Measurements from ENCODE around the gene ALG2.

The ALG2 gene

DNA sequence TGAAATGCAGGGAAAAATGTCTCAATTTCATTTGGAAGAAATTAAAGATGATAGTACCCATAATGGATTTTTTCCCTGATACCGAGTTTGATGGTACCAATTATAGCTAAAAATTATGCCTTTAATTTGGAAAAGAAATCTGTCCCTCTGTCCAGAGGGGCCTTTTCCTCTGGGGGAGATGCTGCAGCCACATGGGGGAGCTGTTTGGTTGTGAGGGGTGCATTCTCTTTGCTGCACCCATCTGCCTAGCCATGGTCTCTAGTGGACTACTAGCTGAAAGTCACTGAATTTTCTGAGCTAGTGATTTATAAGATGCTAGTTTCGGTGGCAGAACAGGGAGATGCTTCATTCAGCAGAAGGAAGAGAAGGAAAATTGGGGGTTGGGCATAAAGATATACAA, 10.0 kb upstream of the ALG2 start:
- H3K4me3 ChIP-seq (ENCODE audit: low read depth, low read length): no peak overlapping the region
- no peaks in the 10 kb centered on the region for H3K9me3 ChIP-seq (ENCODE audit: control insufficient read depth, insufficient read depth, low read depth, low read length)
- TF ChIP-seq ZNF549 (tag by site-specific recombination; IDR thresholded peaks at IDR 0.05) (no peak), MEIS1 (CRISPR knock-in tag; IDR thresholded peaks at IDR 0.05; ENCODE audit: borderline replicate concordance) (no peak), ZNF785 (tag by site-specific recombination; IDR thresholded peaks at IDR 0.05) (no peak), HOXC10 (CRISPR knock-in tag; IDR thresholded peaks at IDR 0.05) (no peak)
- TF ChIP-seq, protein P1, sequence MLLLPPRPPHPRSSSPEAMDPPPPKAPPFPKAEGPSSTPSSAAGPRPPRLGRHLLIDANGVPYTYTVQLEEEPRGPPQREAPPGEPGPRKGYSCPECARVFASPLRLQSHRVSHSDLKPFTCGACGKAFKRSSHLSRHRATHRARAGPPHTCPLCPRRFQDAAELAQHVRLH (tag by site-specific recombination; IDR thresholded peaks at IDR 0.05): no peak
- TF ChIP-seq, protein P2, sequence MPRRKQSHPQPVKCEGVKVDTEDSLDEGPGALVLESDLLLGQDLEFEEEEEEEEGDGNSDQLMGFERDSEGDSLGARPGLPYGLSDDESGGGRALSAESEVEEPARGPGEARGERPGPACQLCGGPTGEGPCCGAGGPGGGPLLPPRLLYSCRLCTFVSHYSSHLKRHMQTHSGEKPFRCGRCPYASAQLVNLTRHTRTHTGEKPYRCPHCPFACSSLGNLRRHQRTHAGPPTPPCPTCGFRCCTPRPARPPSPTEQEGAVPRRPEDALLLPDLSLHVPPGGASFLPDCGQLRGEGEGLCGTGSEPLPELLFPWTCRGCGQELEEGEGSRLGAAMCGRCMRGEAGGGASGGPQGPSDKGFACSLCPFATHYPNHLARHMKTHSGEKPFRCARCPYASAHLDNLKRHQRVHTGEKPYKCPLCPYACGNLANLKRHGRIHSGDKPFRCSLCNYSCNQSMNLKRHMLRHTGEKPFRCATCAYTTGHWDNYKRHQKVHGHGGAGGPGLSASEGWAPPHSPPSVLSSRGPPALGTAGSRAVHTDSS (tag by site-specific recombination; IDR thresholded peaks at IDR 0.05): no peak
- TF ChIP-seq, protein P3, sequence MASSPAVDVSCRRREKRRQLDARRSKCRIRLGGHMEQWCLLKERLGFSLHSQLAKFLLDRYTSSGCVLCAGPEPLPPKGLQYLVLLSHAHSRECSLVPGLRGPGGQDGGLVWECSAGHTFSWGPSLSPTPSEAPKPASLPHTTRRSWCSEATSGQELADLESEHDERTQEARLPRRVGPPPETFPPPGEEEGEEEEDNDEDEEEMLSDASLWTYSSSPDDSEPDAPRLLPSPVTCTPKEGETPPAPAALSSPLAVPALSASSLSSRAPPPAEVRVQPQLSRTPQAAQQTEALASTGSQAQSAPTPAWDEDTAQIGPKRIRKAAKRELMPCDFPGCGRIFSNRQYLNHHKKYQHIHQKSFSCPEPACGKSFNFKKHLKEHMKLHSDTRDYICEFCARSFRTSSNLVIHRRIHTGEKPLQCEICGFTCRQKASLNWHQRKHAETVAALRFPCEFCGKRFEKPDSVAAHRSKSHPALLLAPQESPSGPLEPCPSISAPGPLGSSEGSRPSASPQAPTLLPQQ (tag by site-specific recombination; IDR thresholded peaks at IDR 0.05): no peak
- TF ChIP-seq, protein P4, sequence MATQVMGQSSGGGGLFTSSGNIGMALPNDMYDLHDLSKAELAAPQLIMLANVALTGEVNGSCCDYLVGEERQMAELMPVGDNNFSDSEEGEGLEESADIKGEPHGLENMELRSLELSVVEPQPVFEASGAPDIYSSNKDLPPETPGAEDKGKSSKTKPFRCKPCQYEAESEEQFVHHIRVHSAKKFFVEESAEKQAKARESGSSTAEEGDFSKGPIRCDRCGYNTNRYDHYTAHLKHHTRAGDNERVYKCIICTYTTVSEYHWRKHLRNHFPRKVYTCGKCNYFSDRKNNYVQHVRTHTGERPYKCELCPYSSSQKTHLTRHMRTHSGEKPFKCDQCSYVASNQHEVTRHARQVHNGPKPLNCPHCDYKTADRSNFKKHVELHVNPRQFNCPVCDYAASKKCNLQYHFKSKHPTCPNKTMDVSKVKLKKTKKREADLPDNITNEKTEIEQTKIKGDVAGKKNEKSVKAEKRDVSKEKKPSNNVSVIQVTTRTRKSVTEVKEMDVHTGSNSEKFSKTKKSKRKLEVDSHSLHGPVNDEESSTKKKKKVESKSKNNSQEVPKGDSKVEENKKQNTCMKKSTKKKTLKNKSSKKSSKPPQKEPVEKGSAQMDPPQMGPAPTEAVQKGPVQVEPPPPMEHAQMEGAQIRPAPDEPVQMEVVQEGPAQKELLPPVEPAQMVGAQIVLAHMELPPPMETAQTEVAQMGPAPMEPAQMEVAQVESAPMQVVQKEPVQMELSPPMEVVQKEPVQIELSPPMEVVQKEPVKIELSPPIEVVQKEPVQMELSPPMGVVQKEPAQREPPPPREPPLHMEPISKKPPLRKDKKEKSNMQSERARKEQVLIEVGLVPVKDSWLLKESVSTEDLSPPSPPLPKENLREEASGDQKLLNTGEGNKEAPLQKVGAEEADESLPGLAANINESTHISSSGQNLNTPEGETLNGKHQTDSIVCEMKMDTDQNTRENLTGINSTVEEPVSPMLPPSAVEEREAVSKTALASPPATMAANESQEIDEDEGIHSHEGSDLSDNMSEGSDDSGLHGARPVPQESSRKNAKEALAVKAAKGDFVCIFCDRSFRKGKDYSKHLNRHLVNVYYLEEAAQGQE (tag by site-specific recombination; IDR thresholded peaks at IDR 0.05): no peak
- H3K27ac ChIP-seq (ENCODE audit: extremely low read depth, low read depth, low read length): no peak overlapping the region
- ChIA-PET POLR2A (interaction anchor here (4.4 kb wide), 1 partner anchor 10 kb away, joined by 29 read pairs; the partner anchor contains the start of genes ALG2 and SEC61B), CTCF (interaction anchor here (0.5 to 2.5 kb wide), 20 partner anchors 8 to 1030 kb away, joined by 3 to 12 read pairs (median 3); partner anchors contain the start of genes ALG2 and SEC61B)
- H3K4me1 ChIP-seq (ENCODE audit: control insufficient read depth, insufficient read depth, low read length): no peaks in the 10 kb centered on the region
- peaks cover 12 to 56% of the 10 kb centered on the region in 2 experiments; a peak in 2 of 3 replicates for H3K36me3 ChIP-seq (ENCODE audit: control insufficient read depth in 2 of 2, insufficient read depth in 1 of 2, low read length in 2 of 2)

DNA sequence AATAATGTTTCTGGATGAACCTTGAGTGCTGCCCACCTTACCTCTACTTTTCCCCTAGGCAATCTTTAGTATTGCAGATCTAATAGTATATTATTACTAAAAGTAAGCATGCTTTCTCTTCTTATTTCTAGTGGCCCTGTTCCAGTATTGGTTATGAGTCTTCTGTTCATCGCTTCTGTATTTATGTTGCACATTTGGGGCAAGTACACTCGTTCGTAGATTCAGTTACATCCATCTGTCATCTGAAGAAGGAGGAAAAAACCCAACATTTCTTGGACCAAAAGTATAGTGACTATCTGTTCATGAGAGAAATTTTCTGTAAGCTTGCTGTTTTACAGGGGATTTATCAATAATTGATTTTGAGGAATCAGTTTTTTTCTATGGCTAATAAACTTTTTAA, 8.5 kb upstream of the ALG2 start:
- Histone ChIP-seq H3K9me3 (ENCODE audit: control insufficient read depth, insufficient read depth, low read depth, low read length) (no peaks in the 10 kb centered on the region), H3K27ac (ENCODE audit: extremely low read depth, low read depth, low read length) (no peak overlapping the region), H3K4me3 (ENCODE audit: low read depth, low read length) (no peak overlapping the region), H3K36me3 (ENCODE audit: control insufficient read depth in 2 of 2, insufficient read depth in 1 of 2, low read length in 2 of 2) (peaks cover 12 to 72% of the 10 kb centered on the region in 2 experiments; a peak in 2 of 3 replicates), H3K4me1 (ENCODE audit: control insufficient read depth, insufficient read depth, low read length) (no peaks in the 10 kb centered on the region)
- POLR2A ChIA-PET: no interaction called here
- CTCF ChIA-PET: interaction anchor here (0.7 kb wide), 1 partner anchor 283 kb away, joined by 3 read pairs; no protein-coding TSS in a partner anchor
- no peak for TF ChIP-seq MEIS1 (CRISPR knock-in tag; IDR thresholded peaks at IDR 0.05; ENCODE audit: borderline replicate concordance)
- TF ChIP-seq ZNF140 (tag by site-specific recombination; IDR thresholded peaks at IDR 0.05): no peak
- TF ChIP-seq, protein P5, sequence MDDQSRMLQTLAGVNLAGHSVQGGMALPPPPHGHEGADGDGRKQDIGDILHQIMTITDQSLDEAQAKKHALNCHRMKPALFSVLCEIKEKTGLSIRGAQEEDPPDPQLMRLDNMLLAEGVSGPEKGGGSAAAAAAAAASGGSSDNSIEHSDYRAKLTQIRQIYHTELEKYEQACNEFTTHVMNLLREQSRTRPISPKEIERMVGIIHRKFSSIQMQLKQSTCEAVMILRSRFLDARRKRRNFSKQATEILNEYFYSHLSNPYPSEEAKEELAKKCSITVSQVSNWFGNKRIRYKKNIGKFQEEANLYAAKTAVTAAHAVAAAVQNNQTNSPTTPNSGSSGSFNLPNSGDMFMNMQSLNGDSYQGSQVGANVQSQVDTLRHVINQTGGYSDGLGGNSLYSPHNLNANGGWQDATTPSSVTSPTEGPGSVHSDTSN (CRISPR knock-in tag; IDR thresholded peaks at IDR 0.05): no peak
- no peak for TF ChIP-seq ZNF843 (tag by site-specific recombination; IDR thresholded peaks at IDR 0.05)
- TF ChIP-seq, protein P6, sequence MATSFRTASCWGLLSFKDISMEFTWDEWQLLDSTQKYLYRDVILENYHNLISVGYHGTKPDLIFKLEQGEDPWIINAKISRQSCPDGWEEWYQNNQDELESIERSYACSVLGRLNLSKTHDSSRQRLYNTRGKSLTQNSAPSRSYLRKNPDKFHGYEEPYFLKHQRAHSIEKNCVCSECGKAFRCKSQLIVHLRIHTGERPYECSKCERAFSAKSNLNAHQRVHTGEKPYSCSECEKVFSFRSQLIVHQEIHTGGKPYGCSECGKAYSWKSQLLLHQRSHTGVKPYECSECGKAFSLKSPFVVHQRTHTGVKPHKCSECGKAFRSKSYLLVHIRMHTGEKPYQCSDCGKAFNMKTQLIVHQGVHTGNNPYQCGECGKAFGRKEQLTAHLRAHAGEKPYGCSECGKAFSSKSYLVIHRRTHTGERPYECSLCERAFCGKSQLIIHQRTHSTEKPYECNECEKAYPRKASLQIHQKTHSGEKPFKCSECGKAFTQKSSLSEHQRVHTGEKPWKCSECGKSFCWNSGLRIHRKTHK (tag by site-specific recombination; IDR thresholded peaks at IDR 0.05): no peak
- no peak for TF ChIP-seq ZNF510 (tag by site-specific recombination; IDR thresholded peaks at IDR 0.05; ENCODE audit: insufficient replicate concordance)
- no peak for TF ChIP-seq ZNF558 (tag by site-specific recombination; IDR thresholded peaks at IDR 0.05)
- TF ChIP-seq, protein P3 (tag by site-specific recombination; IDR thresholded peaks at IDR 0.05): no peak
- TF ChIP-seq FEZF1 (tag by site-specific recombination; IDR thresholded peaks at IDR 0.05): no peak
- TF ChIP-seq, protein P7, sequence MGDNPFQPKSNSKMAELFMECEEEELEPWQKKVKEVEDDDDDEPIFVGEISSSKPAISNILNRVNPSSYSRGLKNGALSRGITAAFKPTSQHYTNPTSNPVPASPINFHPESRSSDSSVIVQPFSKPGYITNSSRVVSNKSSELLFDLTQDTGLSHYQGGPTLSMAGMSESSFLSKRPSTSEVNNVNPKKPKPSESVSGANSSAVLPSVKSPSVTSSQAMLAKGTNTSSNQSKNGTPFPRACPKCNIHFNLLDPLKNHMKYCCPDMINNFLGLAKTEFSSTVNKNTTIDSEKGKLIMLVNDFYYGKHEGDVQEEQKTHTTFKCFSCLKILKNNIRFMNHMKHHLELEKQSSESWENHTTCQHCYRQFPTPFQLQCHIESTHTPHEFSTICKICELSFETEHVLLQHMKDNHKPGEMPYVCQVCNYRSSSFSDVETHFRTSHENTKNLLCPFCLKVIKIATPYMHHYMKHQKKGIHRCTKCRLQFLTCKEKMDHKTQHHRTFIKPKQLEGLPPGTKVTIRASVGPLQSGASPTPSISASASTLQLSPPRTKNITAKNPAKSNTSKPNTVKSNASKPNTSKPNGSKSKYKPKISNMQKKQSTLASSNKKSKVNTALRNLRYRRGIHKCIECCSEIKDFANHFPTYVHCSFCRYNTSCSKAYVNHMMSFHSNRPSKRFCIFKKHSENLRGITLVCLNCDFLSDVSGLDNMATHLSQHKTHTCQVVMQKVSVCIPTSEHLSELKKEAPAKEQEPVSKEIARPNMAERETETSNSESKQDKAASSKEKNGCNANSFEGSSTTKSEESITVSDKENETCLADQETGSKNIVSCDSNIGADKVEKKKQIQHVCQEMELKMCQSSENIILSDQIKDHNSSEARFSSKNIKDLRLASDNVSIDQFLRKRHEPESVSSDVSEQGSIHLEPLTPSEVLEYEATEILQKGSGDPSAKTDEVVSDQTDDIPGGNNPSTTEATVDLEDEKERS (tag by site-specific recombination; IDR thresholded peaks at IDR 0.05): no peak
- no peak for TF ChIP-seq GLIS1 (tag by site-specific recombination; IDR thresholded peaks at IDR 0.05)
- no peak for TF ChIP-seq ZNF776 (tag by site-specific recombination; IDR thresholded peaks at IDR 0.05; ENCODE audit: borderline replicate concordance)
- TF ChIP-seq ZNF48 (tag by site-specific recombination; IDR thresholded peaks at IDR 0.05): no peak
